A549 (cell line): ENCODE measurements around the gene MAP7D2. TPM values are rescaled to one million over a fixed set of nuclear protein-coding genes. Genes with fewer than 3 reads are reported as not detected.

Experiments used
- ATAC-seq, 2 experiments: fragments of 200-7000 bp in 1 of 2; fragments of >200 bp in 1 of 2; cut with Nextera tagmentation in 1 of 2; cut with Tn5 transposase in 1 of 2; 3 replicates each; pipeline versions ENCODE4 v1.8.0 to v1.9.1; 2018 to 2020; ENCODE audit warnings: mild to moderate bottlenecking in 1 of 2, moderate library complexity in 1 of 2
- CTCF ChIA-PET: fragments of 300-600 bp; sonication (Branson Sonifier 250); formaldehyde crosslinking; extraction: SDS; loops from one replicate; lab custom pipeline; 2021; ENCODE audit warnings: antibody characterized with exemption, inconsistent platforms; lab: Yijun Ruan, JAX
- POLR2A ChIA-PET: fragments of 350-600 bp; formaldehyde crosslinking; extraction: SDS; loops from one replicate; lab custom pipeline; 2021; ENCODE audit warnings: antibody characterized with exemption, inconsistent platforms; lab: Yijun Ruan, JAX
- DNase-seq, 2 experiments: peaks; one replicate each; pipeline versions ENCODE4 v3.0.0 to v3.0.0-alpha.2; 2011 to 2016; ENCODE audit warnings: low read depth in 1 of 2, low spot score in 1 of 2
- FAIRE-seq: peaks from 2 replicates; lab custom pipeline; 2011; peaks lifted over from hg19 to GRCh38; lab: Jason Lieb, UNC
- H3K27ac ChIP-seq, 2 experiments: fragments of >200 bp; sonication (Bioruptor Twin); formaldehyde crosslinking; 3 replicates each; pipeline ENCODE4 v1.5.1; 2016 to 2017
- H3K4me1 ChIP-seq: fragments of >200 bp; sonication (Bioruptor Twin); formaldehyde crosslinking; 3 replicates; pipeline ENCODE4 v1.6.1; 2016
- H3K4me2 ChIP-seq: fragments of >200 bp; sonication (Bioruptor Twin); formaldehyde crosslinking; 3 replicates; pipeline ENCODE4 v1.6.1; 2016
- H3K4me3 ChIP-seq: fragments of >200 bp; sonication (Bioruptor Twin); formaldehyde crosslinking; 3 replicates; pipeline ENCODE4 v1.5.1; 2016
- H3K9me3 ChIP-seq: fragments of >200 bp; sonication (Bioruptor Twin); formaldehyde crosslinking; 3 replicates; pipeline ENCODE4 v1.6.1; 2016
- CBX8 ChIP-seq: fragments of 200-600 bp; sonication (generic); IDR thresholded peaks from 2 replicates; pipeline ENCODE4 v1.6.1; 2016
- CHD2 ChIP-seq: fragments of 150-350 bp; IDR thresholded peaks from 2 replicates; pipeline ENCODE4 v1.6.1; 2014; ENCODE audit warnings: low read length; ENCODE audit not compliant: partially characterized antibody
- CHD4 ChIP-seq: fragments of 200-600 bp; sonication (generic); IDR thresholded peaks from 2 replicates; pipeline ENCODE4 v1.6.1; 2016; ENCODE audit warnings: antibody characterized with exemption, mild to moderate bottlenecking, borderline replicate concordance
- EHMT2 ChIP-seq: fragments of 200-600 bp; sonication (generic); IDR thresholded peaks from 2 replicates; pipeline ENCODE4 v1.6.1; 2016; ENCODE audit warnings: antibody characterized with exemption, low read depth, mild to moderate bottlenecking, moderate library complexity
- EP300 ChIP-seq, 2 experiments: fragments of >200 bp; sonication (Bioruptor Twin); formaldehyde crosslinking; IDR thresholded peaks; 2 replicates in 1 of 2; 3 replicates in 1 of 2; pipeline ENCODE4 v1.6.1; 2016 to 2017
- ESRRA ChIP-seq: fragments of 150-350 bp; IDR thresholded peaks from 2 replicates; pipeline ENCODE4 v1.6.1; 2014; ENCODE audit warnings: mild to moderate bottlenecking, low read length, borderline replicate concordance
- FOSB ChIP-seq: fragments of 250-450 bp; sonication (Bioruptor Pico); IDR thresholded peaks from 2 replicates; pipeline ENCODE4 v1.5.0; 2020; ENCODE audit warnings: mild to moderate bottlenecking, moderate library complexity
- FOSL2 ChIP-seq, 2 experiments: fragments of 450-650 bp in 1 of 2; fragments of >200 bp in 1 of 2; sonication (Bioruptor Twin) in 1 of 2; formaldehyde crosslinking; IDR thresholded peaks; 2 replicates each; pipeline versions ENCODE4 v1.5.0 to v1.6.1; 2016 to 2020; ENCODE audit warnings: mild to moderate bottlenecking in 1 of 2, moderate library complexity in 1 of 2
- GATA3 ChIP-seq: IDR thresholded peaks from 2 replicates; pipeline ENCODE4 v1.6.1; 2012; ENCODE audit warnings: borderline replicate concordance
- HDAC2 ChIP-seq: fragments of 200-600 bp; sonication (generic); IDR thresholded peaks from 2 replicates; pipeline ENCODE4 v1.6.1; 2016
- HOXA7 ChIP-seq: fragments of 250-450 bp; sonication (Bioruptor Pico); IDR thresholded peaks from 2 replicates; pipeline ENCODE4 v1.5.0; 2020; ENCODE audit warnings: mild to moderate bottlenecking, moderate library complexity
- JUN ChIP-seq, 2 experiments: fragments of >200 bp; sonication (Bioruptor Twin); formaldehyde crosslinking; IDR thresholded peaks; 2 replicates in 1 of 2; 3 replicates in 1 of 2; pipeline ENCODE4 v1.6.1; 2016 to 2017
- NPAS2 ChIP-seq: fragments of 250-450 bp; sonication (Bioruptor Pico); IDR thresholded peaks from 2 replicates; pipeline ENCODE4 v1.8.0; 2022; ENCODE audit warnings: mild to moderate bottlenecking, moderate library complexity, borderline replicate concordance
- RFX5 ChIP-seq: fragments of 450-650 bp; IDR thresholded peaks from 2 replicates; pipeline ENCODE4 v1.7.1; 2014; ENCODE audit warnings: antibody characterized with exemption, mild to moderate bottlenecking, moderate library complexity
- RNF2 ChIP-seq: fragments of 200-600 bp; sonication (generic); IDR thresholded peaks from 2 replicates; pipeline ENCODE4 v1.6.1; 2016; ENCODE audit warnings: low read depth, mild to moderate bottlenecking, antibody characterized with exemption, moderate library complexity, borderline replicate concordance
- SMC3 ChIP-seq: fragments of >200 bp; sonication (Bioruptor Twin); formaldehyde crosslinking; IDR thresholded peaks from 3 replicates; pipeline ENCODE4 v1.6.1; 2018; ENCODE audit warnings: inconsistent platforms
- SREBF2 ChIP-seq: fragments of 450-650 bp; IDR thresholded peaks from 2 replicates; pipeline ENCODE4 v1.6.1; 2014; ENCODE audit warnings: mild to moderate bottlenecking, moderate library complexity
- TP53 ChIP-seq: fragments of 250-450 bp; sonication (Bioruptor Pico); IDR thresholded peaks from 2 replicates; pipeline ENCODE4 v1.5.0; 2021; ENCODE audit warnings: mild to moderate bottlenecking, moderate library complexity
- polyA plus RNA-seq, 4 experiments: library from polyadenylated mRNA; depleted of rRNA in 3 of 4; stranded (reverse); fragments of >200 nt; fragmentation: RNase III in 1 of 4; extraction: RNeasy Plus Mini Kit Qiagen cat#74134 plus additional on column Dnase treatment in 1 of 4; gene quantifications; 2 replicates in 3 of 4; 3 replicates in 1 of 4; pipeline ENCODE4 v1.2.3, GENCODE V29; 2011 to 2017
- TF ChIP-seq, protein P1 (sequence below): fragments of >200 bp; sonication (Bioruptor Twin); formaldehyde crosslinking; IDR thresholded peaks from 2 replicates; pipeline ENCODE4 v1.6.1; 2016
- TF ChIP-seq, protein P2 (sequence below): IDR thresholded peaks from 2 replicates; pipeline ENCODE4 v1.6.1; 2012; ENCODE audit warnings: low read depth, borderline replicate concordance
- TF ChIP-seq, protein P3 (sequence below): fragments of 450-650 bp; IDR thresholded peaks from 2 replicates; pipeline ENCODE4 v1.6.1; 2014; ENCODE audit warnings: antibody characterized with exemption
- TF ChIP-seq, protein P4 (sequence below): fragments of 250-450 bp; sonication (Bioruptor Pico); IDR thresholded peaks from 2 replicates; pipeline ENCODE4 v1.5.0; 2020; ENCODE audit warnings: low read depth, mild to moderate bottlenecking, moderate library complexity
- TF ChIP-seq, protein P5 (sequence below): IDR thresholded peaks from 2 replicates; pipeline ENCODE4 v1.6.1; 2012
- TF ChIP-seq, protein P6 (sequence below): IDR thresholded peaks from 2 replicates; pipeline ENCODE4 v1.6.1; 2012

Gene MAP7D2
- polyA plus RNA-seq, 2 of the 4 experiments (the other 2 are of a cell fraction) = 9.4 to 11.6 TPM

DNA sequence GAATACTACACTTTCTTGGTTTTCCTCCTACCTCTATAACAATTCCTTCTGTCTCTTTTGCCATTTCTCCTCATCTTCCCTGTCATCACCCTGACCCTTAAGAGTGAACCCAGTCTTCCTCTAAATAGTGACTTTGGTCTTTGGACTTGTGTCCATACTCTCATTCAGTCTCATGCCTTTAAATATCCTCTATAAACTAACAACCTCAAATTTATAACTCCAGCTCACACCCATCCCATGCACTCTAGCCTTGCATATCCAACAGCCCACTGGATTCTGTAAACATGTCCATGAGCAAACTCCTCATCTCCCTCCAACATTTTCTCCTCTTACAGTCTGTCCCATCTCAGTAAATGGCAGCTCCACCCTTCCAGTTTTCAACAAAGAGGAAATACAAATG lies 140.9 kb downstream of the MAP7D2 start:
- peaks cover 9% of the 10 kb centered on the region; the same call in 2 of the 3 replicates for H3K9me3 ChIP-seq
- no peaks in the 10 kb centered on the region for H3K4me1 ChIP-seq
- POLR2A ChIA-PET = no interaction called here
- CTCF ChIA-PET = interaction anchor here (1.0 kb wide), 1 partner anchor 16 kb away, joined by 4 read pairs; no protein-coding TSS in a partner anchor
- ATAC-seq = no peak
- no peak for FAIRE-seq
- no peak for DNase-seq
- H3K27ac ChIP-seq = no peak overlapping the region
- H3K4me2 ChIP-seq = no peak overlapping the region
- TF ChIP-seq EP300 (IDR thresholded peaks at IDR 0.05) (no peak), EHMT2 (no peak), HOXA7 (CRISPR knock-in tag) (no peak), FOSB (no peak), ESRRA (no peak), JUN (IDR thresholded peaks at IDR 0.05) (no peak), CHD2 (no peak), GATA3 (no peak), TP53 (CRISPR knock-in tag) (no peak), RNF2 (no peak), RFX5 (no peak), SMC3 (no peak)
- TF ChIP-seq, protein P1, sequence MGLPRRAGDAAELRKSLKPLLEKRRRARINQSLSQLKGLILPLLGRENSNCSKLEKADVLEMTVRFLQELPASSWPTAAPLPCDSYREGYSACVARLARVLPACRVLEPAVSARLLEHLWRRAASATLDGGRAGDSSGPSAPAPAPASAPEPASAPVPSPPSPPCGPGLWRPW = no peak
- TF ChIP-seq, protein P2, sequence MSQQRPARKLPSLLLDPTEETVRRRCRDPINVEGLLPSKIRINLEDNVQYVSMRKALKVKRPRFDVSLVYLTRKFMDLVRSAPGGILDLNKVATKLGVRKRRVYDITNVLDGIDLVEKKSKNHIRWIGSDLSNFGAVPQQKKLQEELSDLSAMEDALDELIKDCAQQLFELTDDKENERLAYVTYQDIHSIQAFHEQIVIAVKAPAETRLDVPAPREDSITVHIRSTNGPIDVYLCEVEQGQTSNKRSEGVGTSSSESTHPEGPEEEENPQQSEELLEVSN = no peak
- H3K4me3 ChIP-seq = no peak overlapping the region

DNA sequence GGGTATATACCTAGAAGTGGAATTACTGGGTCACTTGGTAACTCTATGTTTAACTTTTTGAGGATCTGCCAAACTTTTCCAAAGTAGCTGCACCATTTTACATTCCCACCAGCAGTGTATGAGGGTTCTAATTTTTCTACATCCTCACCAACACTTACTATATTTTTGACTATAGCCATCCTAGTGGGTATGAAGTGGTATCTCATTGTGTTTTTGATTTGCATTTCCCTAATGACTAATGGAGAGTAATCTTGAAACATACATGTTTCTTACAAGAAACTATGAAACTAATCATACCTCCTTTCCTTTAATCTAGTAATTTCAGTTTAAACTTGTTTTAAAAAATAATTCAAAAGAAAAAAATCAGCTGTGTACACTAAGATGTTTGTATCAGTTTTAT lies 143.7 kb downstream of the MAP7D2 start:
- Histone ChIP-seq H3K9me3 (peaks cover 5% of the 10 kb centered on the region; the same call in 2 of the 3 replicates), H3K4me2 (no peak overlapping the region), H3K27ac (no peak overlapping the region), H3K4me3 (no peak overlapping the region), H3K4me1 (no peaks in the 10 kb centered on the region)
- FAIRE-seq (no peak), DNase-seq (no peak), ATAC-seq (no peak)
- CTCF ChIA-PET = interaction anchor here (1.0 to 1.4 kb wide), 3 partner anchors 16 to 94 kb away, joined by 3 read pairs; no protein-coding TSS in a partner anchor
- TF ChIP-seq HOXA7 (CRISPR knock-in tag) (no peak), FOSL2 (IDR thresholded peaks at IDR 0.05) (no peak), FOSL2 (CRISPR knock-in tag; IDR thresholded peaks at IDR 0.05) (no peak), SREBF2 (no peak), CHD4 (no peak), CHD2 (no peak), NPAS2 (CRISPR knock-in tag) (no peak), CBX8 (no peak), HDAC2 (no peak), GATA3 (no peak)
- TF ChIP-seq, protein P3, sequence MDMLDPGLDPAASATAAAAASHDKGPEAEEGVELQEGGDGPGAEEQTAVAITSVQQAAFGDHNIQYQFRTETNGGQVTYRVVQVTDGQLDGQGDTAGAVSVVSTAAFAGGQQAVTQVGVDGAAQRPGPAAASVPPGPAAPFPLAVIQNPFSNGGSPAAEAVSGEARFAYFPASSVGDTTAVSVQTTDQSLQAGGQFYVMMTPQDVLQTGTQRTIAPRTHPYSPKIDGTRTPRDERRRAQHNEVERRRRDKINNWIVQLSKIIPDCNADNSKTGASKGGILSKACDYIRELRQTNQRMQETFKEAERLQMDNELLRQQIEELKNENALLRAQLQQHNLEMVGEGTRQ = no peak
- TF ChIP-seq, protein P4, sequence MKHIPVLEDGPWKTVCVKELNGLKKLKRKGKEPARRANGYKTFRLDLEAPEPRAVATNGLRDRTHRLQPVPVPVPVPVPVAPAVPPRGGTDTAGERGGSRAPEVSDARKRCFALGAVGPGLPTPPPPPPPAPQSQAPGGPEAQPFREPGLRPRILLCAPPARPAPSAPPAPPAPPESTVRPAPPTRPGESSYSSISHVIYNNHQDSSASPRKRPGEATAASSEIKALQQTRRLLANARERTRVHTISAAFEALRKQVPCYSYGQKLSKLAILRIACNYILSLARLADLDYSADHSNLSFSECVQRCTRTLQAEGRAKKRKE (CRISPR knock-in tag) = no peak
- TF ChIP-seq, protein P5, sequence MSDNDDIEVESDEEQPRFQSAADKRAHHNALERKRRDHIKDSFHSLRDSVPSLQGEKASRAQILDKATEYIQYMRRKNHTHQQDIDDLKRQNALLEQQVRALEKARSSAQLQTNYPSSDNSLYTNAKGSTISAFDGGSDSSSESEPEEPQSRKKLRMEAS = no peak
- TF ChIP-seq, protein P6, sequence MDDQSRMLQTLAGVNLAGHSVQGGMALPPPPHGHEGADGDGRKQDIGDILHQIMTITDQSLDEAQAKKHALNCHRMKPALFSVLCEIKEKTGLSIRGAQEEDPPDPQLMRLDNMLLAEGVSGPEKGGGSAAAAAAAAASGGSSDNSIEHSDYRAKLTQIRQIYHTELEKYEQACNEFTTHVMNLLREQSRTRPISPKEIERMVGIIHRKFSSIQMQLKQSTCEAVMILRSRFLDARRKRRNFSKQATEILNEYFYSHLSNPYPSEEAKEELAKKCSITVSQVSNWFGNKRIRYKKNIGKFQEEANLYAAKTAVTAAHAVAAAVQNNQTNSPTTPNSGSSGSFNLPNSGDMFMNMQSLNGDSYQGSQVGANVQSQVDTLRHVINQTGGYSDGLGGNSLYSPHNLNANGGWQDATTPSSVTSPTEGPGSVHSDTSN = no peak
- POLR2A ChIA-PET = no interaction called here
